Measurements from ENCODE around the gene SIL1. TPM values are rescaled to one million over a fixed set of nuclear protein-coding genes. Genes with fewer than 3 reads are reported as not detected.

SIL1 gene
- total RNA-seq, 1 experiment from 2014 or later, result 10.7 TPM

DNA sequence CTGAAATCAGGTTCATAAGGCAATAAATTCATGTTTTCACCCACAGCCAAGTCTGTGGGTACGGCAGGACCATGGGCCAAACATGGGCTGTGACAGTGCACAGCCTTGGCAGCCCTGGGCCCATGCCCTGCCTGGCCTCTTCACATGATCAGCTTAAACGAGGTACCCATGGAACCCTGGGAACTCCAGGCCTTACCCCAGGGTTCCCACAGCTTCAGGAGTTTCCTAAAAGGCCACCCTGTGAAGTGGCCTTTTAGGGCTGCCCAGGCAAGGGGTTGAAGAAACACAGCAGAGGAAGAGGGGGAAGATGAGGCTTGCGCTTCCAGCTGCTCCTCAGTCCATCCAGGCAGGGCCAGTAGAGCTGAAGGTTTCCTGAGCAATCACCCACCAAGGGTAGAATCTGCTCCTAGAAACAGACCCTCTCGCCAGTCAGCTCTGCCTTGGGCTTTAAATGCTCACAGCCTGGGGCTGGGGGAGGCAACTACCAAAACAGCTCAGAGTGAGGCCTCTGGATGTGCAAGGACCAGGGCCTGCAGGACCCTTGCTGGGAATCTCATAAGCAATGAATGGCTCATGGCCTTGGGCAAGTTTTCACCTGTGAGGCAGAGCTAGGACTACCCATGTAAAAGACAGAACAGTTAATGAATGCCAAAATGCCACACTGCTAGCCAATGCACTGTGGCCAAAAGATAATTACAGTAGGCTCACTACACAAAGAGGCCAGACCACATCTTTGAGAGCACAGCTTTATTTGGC, 243.7 kb downstream of the SIL1 start (continued):
- TF ChIP-seq, protein P1, sequence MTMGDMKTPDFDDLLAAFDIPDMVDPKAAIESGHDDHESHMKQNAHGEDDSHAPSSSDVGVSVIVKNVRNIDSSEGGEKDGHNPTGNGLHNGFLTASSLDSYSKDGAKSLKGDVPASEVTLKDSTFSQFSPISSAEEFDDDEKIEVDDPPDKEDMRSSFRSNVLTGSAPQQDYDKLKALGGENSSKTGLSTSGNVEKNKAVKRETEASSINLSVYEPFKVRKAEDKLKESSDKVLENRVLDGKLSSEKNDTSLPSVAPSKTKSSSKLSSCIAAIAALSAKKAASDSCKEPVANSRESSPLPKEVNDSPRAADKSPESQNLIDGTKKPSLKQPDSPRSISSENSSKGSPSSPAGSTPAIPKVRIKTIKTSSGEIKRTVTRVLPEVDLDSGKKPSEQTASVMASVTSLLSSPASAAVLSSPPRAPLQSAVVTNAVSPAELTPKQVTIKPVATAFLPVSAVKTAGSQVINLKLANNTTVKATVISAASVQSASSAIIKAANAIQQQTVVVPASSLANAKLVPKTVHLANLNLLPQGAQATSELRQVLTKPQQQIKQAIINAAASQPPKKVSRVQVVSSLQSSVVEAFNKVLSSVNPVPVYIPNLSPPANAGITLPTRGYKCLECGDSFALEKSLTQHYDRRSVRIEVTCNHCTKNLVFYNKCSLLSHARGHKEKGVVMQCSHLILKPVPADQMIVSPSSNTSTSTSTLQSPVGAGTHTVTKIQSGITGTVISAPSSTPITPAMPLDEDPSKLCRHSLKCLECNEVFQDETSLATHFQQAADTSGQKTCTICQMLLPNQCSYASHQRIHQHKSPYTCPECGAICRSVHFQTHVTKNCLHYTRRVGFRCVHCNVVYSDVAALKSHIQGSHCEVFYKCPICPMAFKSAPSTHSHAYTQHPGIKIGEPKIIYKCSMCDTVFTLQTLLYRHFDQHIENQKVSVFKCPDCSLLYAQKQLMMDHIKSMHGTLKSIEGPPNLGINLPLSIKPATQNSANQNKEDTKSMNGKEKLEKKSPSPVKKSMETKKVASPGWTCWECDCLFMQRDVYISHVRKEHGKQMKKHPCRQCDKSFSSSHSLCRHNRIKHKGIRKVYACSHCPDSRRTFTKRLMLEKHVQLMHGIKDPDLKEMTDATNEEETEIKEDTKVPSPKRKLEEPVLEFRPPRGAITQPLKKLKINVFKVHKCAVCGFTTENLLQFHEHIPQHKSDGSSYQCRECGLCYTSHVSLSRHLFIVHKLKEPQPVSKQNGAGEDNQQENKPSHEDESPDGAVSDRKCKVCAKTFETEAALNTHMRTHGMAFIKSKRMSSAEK (CRISPR knock-in tag; IDR thresholded peaks at IDR 0.05; ENCODE audit: borderline replicate concordance), result no peak
- TF ChIP-seq ZNF671 (CRISPR knock-in tag; IDR thresholded peaks at IDR 0.05), result no peak
- no peak for TF ChIP-seq ZBTB43 (CRISPR knock-in tag; IDR thresholded peaks at IDR 0.05)
- TF ChIP-seq OVOL2 (CRISPR knock-in tag; IDR thresholded peaks at IDR 0.05; ENCODE audit: borderline replicate concordance), result no peak
- no peak for TF ChIP-seq ZNF423 (CRISPR knock-in tag; IDR thresholded peaks at IDR 0.05)
- no peak for TF ChIP-seq GRHL2 (CRISPR knock-in tag; IDR thresholded peaks at IDR 0.05; ENCODE audit: insufficient replicate concordance, severe bottlenecking)
- no peak for TF ChIP-seq TCF7 (CRISPR knock-in tag; IDR thresholded peaks at IDR 0.05; ENCODE audit: low read depth)
- TF ChIP-seq, protein P2, sequence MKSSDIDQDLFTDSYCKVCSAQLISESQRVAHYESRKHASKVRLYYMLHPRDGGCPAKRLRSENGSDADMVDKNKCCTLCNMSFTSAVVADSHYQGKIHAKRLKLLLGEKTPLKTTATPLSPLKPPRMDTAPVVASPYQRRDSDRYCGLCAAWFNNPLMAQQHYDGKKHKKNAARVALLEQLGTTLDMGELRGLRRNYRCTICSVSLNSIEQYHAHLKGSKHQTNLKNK (CRISPR knock-in tag; IDR thresholded peaks at IDR 0.05), result no peak
- no peak for TF ChIP-seq ELF4 (CRISPR knock-in tag; IDR thresholded peaks at IDR 0.05; ENCODE audit: low read depth)
- TF ChIP-seq, protein P3, sequence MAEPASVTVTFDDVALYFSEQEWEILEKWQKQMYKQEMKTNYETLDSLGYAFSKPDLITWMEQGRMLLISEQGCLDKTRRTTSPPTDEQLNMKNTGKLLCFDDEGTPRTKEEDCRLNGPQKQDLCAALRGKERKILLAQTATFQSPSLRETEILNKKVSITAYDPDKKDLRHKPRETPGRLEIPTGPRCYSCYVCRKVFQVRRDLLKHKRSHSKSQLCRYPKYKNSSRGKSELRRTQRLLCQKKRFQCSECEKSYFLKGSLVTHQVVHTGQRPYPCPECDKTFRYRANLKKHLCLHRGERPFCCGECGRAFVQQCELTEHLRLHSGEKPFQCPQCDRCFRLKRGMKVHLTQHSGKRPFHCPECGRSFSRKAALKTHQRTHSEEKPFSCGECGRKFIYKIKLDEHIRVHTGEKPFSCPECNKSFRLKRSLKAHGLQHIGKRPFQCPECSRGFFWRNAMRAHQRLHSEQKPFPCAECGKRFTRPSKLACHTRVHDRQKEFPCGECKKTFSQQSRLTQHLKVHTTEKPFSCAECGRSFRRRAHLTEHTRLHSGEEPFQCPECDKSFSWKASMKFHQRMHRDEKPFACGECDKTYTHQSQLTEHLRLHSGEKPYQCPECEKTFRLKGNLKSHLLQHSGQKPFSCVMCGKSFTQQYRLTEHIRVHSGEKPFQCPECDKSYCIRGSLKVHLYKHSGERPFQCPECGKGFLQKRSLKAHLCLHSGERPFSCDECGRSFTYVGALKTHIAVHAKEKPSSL (CRISPR knock-in tag; conservative IDR thresholded peaks at IDR 0.05), result no peak
- no peak for TF ChIP-seq ZNF317 (CRISPR knock-in tag; IDR thresholded peaks at IDR 0.05; ENCODE audit: borderline replicate concordance, low read depth)
- TF ChIP-seq, protein P4, sequence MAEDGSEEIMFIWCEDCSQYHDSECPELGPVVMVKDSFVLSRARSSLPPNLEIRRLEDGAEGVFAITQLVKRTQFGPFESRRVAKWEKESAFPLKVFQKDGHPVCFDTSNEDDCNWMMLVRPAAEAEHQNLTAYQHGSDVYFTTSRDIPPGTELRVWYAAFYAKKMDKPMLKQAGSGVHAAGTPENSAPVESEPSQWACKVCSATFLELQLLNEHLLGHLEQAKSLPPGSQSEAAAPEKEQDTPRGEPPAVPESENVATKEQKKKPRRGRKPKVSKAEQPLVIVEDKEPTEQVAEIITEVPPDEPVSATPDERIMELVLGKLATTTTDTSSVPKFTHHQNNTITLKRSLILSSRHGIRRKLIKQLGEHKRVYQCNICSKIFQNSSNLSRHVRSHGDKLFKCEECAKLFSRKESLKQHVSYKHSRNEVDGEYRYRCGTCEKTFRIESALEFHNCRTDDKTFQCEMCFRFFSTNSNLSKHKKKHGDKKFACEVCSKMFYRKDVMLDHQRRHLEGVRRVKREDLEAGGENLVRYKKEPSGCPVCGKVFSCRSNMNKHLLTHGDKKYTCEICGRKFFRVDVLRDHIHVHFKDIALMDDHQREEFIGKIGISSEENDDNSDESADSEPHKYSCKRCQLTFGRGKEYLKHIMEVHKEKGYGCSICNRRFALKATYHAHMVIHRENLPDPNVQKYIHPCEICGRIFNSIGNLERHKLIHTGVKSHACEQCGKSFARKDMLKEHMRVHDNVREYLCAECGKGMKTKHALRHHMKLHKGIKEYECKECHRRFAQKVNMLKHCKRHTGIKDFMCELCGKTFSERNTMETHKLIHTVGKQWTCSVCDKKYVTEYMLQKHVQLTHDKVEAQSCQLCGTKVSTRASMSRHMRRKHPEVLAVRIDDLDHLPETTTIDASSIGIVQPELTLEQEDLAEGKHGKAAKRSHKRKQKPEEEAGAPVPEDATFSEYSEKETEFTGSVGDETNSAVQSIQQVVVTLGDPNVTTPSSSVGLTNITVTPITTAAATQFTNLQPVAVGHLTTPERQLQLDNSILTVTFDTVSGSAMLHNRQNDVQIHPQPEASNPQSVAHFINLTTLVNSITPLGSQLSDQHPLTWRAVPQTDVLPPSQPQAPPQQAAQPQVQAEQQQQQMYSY (CRISPR knock-in tag; IDR thresholded peaks at IDR 0.05), result no peak
- no peak for TF ChIP-seq CBFB (CRISPR knock-in tag; IDR thresholded peaks at IDR 0.05; ENCODE audit: low read depth)
- TF ChIP-seq NFATC4 (CRISPR knock-in tag; IDR thresholded peaks at IDR 0.05), result no peak
- TF ChIP-seq HMGA2 (CRISPR knock-in tag; IDR thresholded peaks at IDR 0.05), result no peak
- TF ChIP-seq NFYB (CRISPR knock-in tag; conservative IDR thresholded peaks at IDR 0.05; ENCODE audit: low read depth), result no peak
- TF ChIP-seq IRF2 (CRISPR knock-in tag; IDR thresholded peaks at IDR 0.05; ENCODE audit: borderline replicate concordance, low read depth), result no peak

All from WTC11 (cell line).